ENCODE results near the gene CCDC18.
A peak's percentile ranks its signal among the peaks of the same experiment; 100 is the strongest.
"Not testable (repeated sequence)": the region's sequence is repeated elsewhere in the genome, so short reads cannot be mapped to it uniquely, and the experiment has no call there.

Gene CCDC18

GRCh38 chr1:93174638-93175037, 5.9 kb upstream of the CCDC18 start:
- Histone ChIP-seq H3K36me3 (ENCODE audit: insufficient read depth, low read length) (peaks cover 16% of the 10 kb centered on the region), H3K4me1 (ENCODE audit: control insufficient read depth, insufficient read depth, low read length) (peaks cover 23% of the 10 kb centered on the region)
- not testable (repeated sequence) for H3K9ac ChIP-seq (ENCODE audit: low read depth, low read length); H3K4me2 ChIP-seq (ENCODE audit: low read length); H3K27me3 ChIP-seq (ENCODE audit: control insufficient read depth, insufficient read depth, low read length); H3K4me3 ChIP-seq (ENCODE audit: low read length); H3K9me3 ChIP-seq (replicated peaks; ENCODE audit: low read length)

- peak overlapping the region; percentile 94 for H3K4me3 ChIP-seq (ENCODE audit: low read length)
- peak overlapping the region; percentile 97 for H3K9ac ChIP-seq (ENCODE audit: low read depth, low read length)
These were observed 2.5 kb upstream of the CCDC18 start for GRCh38 chr1:93177991-93178390.

GRCh38 chr1:93178418-93178817, 2.1 kb upstream of the CCDC18 start:
- Histone ChIP-seq H3K36me3 (ENCODE audit: insufficient read depth, low read length) (peaks cover 16% of the 10 kb centered on the region), H3K4me3 (ENCODE audit: low read length) (peak overlapping the region; percentile 94), H3K4me1 (ENCODE audit: control insufficient read depth, insufficient read depth, low read length) (peaks cover 14% of the 10 kb centered on the region), H3K9ac (ENCODE audit: low read depth, low read length) (peak overlapping the region; percentile 97), H3K27me3 (ENCODE audit: control insufficient read depth, insufficient read depth, low read length) (no peaks in the 10 kb centered on the region), H3K9me3 (replicated peaks; ENCODE audit: low read length) (no peaks in the 10 kb centered on the region), H3K4me2 (ENCODE audit: low read length) (peak overlapping the region; percentile 89)

More at GRCh38 chr1:93177991-93178390, 2.5 kb upstream of the CCDC18 start:
- Histone ChIP-seq H3K4me1 (ENCODE audit: control insufficient read depth, insufficient read depth, low read length) (peaks cover 14% of the 10 kb centered on the region), H3K27me3 (ENCODE audit: control insufficient read depth, insufficient read depth, low read length) (no peaks in the 10 kb centered on the region), H3K4me2 (ENCODE audit: low read length) (peak overlapping the region; percentile 89), H3K36me3 (ENCODE audit: insufficient read depth, low read length) (peaks cover 16% of the 10 kb centered on the region), H3K9me3 (replicated peaks; ENCODE audit: low read length) (no peaks in the 10 kb centered on the region)

DNA sequence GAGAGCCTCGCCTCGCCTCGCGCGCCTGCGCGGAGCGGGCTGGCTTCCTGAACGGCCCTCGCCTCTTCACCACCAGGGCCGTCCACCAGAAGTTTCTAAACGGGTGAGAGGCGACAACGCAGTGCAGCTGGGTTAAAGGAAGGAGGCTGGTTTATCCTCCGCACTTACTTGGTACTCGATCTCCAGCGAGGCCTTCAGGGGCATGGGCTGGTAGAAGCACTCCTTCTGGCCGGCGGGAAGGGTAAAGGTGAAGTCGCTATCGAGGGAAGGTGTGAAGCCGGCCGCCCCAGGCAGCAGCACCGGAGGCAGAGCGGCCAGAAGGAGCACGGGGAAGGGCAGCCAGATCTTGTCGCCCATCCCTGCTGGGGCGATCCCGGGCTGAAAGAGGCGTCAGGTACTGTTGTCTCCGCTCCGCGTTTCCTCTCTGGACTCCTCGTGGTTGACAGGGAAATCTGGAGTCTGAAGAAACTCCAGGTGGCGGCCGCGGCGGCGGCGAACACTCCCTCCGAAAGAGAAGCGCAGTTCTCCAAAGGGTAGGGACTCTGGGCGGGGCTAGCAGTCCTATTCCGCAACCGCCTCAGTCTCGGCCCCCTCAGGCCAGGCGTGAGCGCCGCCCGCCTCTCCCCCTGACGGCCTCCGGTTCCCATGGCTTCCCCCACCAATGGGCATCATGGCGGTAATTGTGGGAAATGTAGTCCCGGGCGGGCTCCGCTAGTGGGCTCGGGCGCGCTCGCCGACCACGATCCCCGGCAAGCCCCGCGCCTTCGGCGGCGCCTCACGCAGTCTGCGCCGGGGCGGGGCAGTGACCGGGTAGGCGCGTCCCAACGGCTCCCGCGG, 420 bp upstream of the CCDC18 start, which contains the start of gene TMED5:
Gene TMED5 (minus strand): TSS at position 528 of the 837 bp plus-strand sequence. CDS start 171 bp downstream, at position 357.
- H3K36me3 ChIP-seq (ENCODE audit: insufficient read depth, low read length) = peaks cover 10% of the 10 kb centered on the region
- no peaks in the 10 kb centered on the region for H3K27me3 ChIP-seq (ENCODE audit: control insufficient read depth, insufficient read depth, low read length)
- H3K9ac ChIP-seq (ENCODE audit: low read depth, low read length) = peak within 1 kb of the TSS; percentile 97
- H3K4me2 ChIP-seq (ENCODE audit: low read length) = peak within 1 kb of the TSS; percentile 89
- peaks cover 14% of the 10 kb centered on the region for H3K4me1 ChIP-seq (ENCODE audit: control insufficient read depth, insufficient read depth, low read length)
- peak within 1 kb of the TSS; percentile 95 for H3K4me3 ChIP-seq (ENCODE audit: low read length)
- H3K9me3 ChIP-seq (replicated peaks; ENCODE audit: low read length) = no peaks in the 10 kb centered on the region

DNA sequence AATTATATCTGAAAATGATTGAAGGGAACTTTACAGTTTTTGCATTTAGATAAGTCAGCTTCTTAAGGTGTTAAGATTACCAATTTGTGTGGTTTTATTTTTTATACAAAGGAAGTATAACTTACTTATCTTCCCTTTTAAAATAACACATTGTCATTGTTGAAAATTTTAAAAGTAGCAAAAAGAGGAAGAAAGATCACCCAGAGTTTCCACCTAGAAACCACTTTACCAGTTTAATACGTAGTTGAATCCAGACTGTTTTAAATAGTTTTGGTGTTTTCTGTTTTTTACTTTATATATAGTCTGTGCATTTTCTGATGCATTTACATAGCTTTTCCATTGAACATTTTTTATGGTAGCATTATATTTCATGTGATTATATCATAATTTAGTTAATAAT, 6.1 kb downstream of the CCDC18 start:
- Histone ChIP-seq H3K27me3 (ENCODE audit: control insufficient read depth, insufficient read depth, low read length) (no peaks in the 10 kb centered on the region), H3K4me2 (ENCODE audit: low read length) (no peak overlapping the region), H3K4me1 (ENCODE audit: control insufficient read depth, insufficient read depth, low read length) (peaks cover 1% of the 10 kb centered on the region), H3K9me3 (replicated peaks; ENCODE audit: low read length) (no peaks in the 10 kb centered on the region), H3K4me3 (ENCODE audit: low read length) (no peak overlapping the region), H3K9ac (ENCODE audit: low read depth, low read length) (no peak overlapping the region), H3K36me3 (ENCODE audit: insufficient read depth, low read length) (peaks cover 4% of the 10 kb centered on the region)

- Histone ChIP-seq H3K4me3 (ENCODE audit: low read length) (no peak overlapping the region), H3K4me2 (ENCODE audit: low read length) (no peak overlapping the region), H3K9me3 (replicated peaks; ENCODE audit: low read length) (no peaks in the 10 kb centered on the region), H3K36me3 (ENCODE audit: insufficient read depth, low read length) (peaks cover 12% of the 10 kb centered on the region), H3K9ac (ENCODE audit: low read depth, low read length) (no peak overlapping the region), H3K27me3 (ENCODE audit: control insufficient read depth, insufficient read depth, low read length) (no peaks in the 10 kb centered on the region), H3K4me1 (ENCODE audit: control insufficient read depth, insufficient read depth, low read length) (no peaks in the 10 kb centered on the region)
These were observed 9.9 kb downstream of the CCDC18 start for GRCh38 chr1:93190432-93190831.

DNA sequence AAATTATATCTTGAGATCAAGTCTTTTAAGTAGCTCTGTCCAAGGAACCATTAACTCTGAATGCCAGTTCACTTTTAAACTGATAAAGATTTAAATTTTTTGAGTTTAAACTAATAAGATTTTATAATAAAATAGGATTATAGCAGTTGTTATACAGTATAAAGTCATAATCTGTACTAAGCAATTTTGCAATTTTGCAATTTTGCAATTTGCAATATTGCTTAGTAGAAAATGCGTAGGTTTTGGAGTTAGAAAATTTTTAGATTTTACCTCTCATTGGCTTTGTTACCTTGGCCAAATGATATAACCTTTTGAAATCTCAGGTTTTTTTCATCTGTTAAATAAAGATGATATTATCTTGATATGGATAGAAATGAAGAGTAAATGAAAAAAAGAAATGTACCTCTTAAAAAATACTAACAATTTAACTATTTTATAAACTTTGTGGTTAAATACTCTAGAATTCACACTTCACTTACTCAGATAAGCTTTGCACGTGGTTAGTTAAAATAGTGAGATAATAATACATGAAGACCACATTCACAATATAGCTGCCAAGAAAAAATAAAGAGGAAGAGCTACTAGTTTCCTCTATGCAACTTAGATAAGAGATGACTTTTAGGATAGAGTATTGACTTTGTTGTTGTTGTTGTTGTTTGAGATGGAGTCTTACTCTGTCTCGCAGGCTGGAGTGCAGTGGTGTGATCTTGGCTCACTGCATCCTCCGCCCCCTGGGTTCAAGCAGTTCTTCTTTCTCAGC, 13.9 kb downstream of the CCDC18 start:
- no peak overlapping the region for H3K4me2 ChIP-seq (ENCODE audit: low read length)
- no peak overlapping the region for H3K9ac ChIP-seq (ENCODE audit: low read depth, low read length)
- H3K4me3 ChIP-seq (ENCODE audit: low read length) = no peak overlapping the region
- no peaks in the 10 kb centered on the region for H3K27me3 ChIP-seq (ENCODE audit: control insufficient read depth, insufficient read depth, low read length)
- H3K36me3 ChIP-seq (ENCODE audit: insufficient read depth, low read length) = peaks cover 15% of the 10 kb centered on the region
- no peaks in the 10 kb centered on the region for H3K9me3 ChIP-seq (replicated peaks; ENCODE audit: low read length)
- no peaks in the 10 kb centered on the region for H3K4me1 ChIP-seq (ENCODE audit: control insufficient read depth, insufficient read depth, low read length)

DNA sequence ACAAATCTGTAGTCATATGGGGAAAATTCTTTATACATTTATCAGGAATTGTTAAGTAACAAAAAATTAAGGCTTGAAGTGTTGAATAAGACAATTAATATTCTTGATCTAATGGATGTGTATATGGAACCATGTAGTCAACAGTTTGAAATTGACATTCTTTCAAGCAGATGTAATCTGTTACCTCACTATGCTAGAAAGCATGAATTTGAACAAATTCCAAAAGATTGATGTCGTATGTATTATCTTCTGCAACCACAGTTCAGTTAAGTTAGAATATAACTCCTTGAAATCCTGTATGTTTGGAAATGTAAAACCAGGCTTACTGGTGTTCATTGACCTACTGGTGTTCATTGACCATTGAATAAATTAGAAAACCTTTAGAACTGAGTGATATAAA, 16.1 kb downstream of the CCDC18 start:
- no peak overlapping the region for H3K4me2 ChIP-seq (ENCODE audit: low read length)
- no peak overlapping the region for H3K9ac ChIP-seq (ENCODE audit: low read depth, low read length)
- H3K4me1 ChIP-seq (ENCODE audit: control insufficient read depth, insufficient read depth, low read length) = no peaks in the 10 kb centered on the region
- H3K27me3 ChIP-seq (ENCODE audit: control insufficient read depth, insufficient read depth, low read length) = no peaks in the 10 kb centered on the region
- H3K4me3 ChIP-seq (ENCODE audit: low read length) = no peak overlapping the region
- H3K36me3 ChIP-seq (ENCODE audit: insufficient read depth, low read length) = peaks cover 19% of the 10 kb centered on the region
- H3K9me3 ChIP-seq (replicated peaks; ENCODE audit: low read length) = no peaks in the 10 kb centered on the region

DNA sequence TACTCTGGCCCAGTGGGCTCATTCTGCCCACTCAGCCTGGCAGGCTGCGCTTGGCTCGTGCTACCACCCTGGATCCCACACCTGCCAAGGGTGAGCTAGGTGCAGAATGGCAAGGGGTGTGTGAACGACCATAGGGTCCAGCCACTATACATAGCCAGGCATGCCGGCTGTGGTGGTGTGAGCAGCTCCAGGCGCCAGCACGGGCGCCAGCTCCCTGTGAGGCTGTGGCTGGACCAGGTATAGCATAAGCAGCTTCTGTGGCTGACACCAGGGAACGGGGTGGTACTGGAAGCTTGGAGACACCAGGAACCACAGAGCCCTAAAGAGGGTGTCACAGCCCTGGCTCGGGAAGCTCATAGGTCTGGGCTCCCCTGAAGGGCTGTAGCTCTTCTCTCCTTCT, 18.6 kb downstream of the CCDC18 start:
- H3K4me3 ChIP-seq (ENCODE audit: low read length) = no peak overlapping the region
- H3K27me3 ChIP-seq (ENCODE audit: control insufficient read depth, insufficient read depth, low read length) = no peaks in the 10 kb centered on the region
- no peak overlapping the region for H3K9ac ChIP-seq (ENCODE audit: low read depth, low read length)
- no peaks in the 10 kb centered on the region for H3K9me3 ChIP-seq (replicated peaks; ENCODE audit: low read length)
- H3K36me3 ChIP-seq (ENCODE audit: insufficient read depth, low read length) = peaks cover 19% of the 10 kb centered on the region
- no peaks in the 10 kb centered on the region for H3K4me1 ChIP-seq (ENCODE audit: control insufficient read depth, insufficient read depth, low read length)
- H3K4me2 ChIP-seq (ENCODE audit: low read length) = no peak overlapping the region

DNA sequence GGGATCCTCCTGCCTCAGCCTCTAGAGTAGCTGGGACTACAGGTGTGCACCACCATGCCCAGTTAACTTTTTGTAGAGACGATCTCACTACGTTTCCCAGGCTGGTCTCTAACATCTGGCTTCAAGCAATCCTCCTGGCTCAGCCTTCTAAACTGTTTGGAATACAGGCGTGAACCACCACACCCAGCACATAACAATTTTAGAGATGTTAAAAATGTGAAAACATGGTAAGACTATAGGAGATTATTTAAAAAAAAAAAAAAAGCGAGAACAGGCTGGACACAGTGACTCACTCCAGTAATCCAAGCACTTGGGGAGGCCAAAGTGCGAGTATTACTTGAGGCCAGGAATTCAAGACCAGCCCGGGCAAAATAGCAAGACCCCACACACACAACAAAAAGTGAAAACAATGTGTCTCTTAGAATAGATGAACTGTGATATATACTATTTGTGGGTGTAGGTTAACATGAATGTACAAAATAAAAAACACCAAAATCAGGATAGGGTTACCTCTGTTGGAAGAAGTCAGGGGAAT, 19.6 kb downstream of the CCDC18 start:
- H3K36me3 ChIP-seq (ENCODE audit: insufficient read depth, low read length) = peaks cover 15% of the 10 kb centered on the region
- no peaks in the 10 kb centered on the region for H3K4me1 ChIP-seq (ENCODE audit: control insufficient read depth, insufficient read depth, low read length)
- no peaks in the 10 kb centered on the region for H3K27me3 ChIP-seq (ENCODE audit: control insufficient read depth, insufficient read depth, low read length)
- H3K9me3 ChIP-seq (replicated peaks; ENCODE audit: low read length) = no peaks in the 10 kb centered on the region
- H3K4me3 ChIP-seq (ENCODE audit: low read length) = no peak overlapping the region
- H3K9ac ChIP-seq (ENCODE audit: low read depth, low read length) = no peak overlapping the region
- H3K4me2 ChIP-seq (ENCODE audit: low read length) = no peak overlapping the region

GRCh38 chr1:93200714-93201113, 20.2 kb downstream of the CCDC18 start:
- H3K4me2 ChIP-seq (ENCODE audit: low read length) = no peak overlapping the region
- H3K4me1 ChIP-seq (ENCODE audit: control insufficient read depth, insufficient read depth, low read length) = no peaks in the 10 kb centered on the region
- H3K36me3 ChIP-seq (ENCODE audit: insufficient read depth, low read length) = peaks cover 15% of the 10 kb centered on the region
- H3K9ac ChIP-seq (ENCODE audit: low read depth, low read length) = no peak overlapping the region
- no peaks in the 10 kb centered on the region for H3K9me3 ChIP-seq (replicated peaks; ENCODE audit: low read length)
- H3K27me3 ChIP-seq (ENCODE audit: control insufficient read depth, insufficient read depth, low read length) = no peaks in the 10 kb centered on the region
- H3K4me3 ChIP-seq (ENCODE audit: low read length) = no peak overlapping the region
